ENCODE data around the gene PKNOX2.

- TF ChIP-seq, protein P1, sequence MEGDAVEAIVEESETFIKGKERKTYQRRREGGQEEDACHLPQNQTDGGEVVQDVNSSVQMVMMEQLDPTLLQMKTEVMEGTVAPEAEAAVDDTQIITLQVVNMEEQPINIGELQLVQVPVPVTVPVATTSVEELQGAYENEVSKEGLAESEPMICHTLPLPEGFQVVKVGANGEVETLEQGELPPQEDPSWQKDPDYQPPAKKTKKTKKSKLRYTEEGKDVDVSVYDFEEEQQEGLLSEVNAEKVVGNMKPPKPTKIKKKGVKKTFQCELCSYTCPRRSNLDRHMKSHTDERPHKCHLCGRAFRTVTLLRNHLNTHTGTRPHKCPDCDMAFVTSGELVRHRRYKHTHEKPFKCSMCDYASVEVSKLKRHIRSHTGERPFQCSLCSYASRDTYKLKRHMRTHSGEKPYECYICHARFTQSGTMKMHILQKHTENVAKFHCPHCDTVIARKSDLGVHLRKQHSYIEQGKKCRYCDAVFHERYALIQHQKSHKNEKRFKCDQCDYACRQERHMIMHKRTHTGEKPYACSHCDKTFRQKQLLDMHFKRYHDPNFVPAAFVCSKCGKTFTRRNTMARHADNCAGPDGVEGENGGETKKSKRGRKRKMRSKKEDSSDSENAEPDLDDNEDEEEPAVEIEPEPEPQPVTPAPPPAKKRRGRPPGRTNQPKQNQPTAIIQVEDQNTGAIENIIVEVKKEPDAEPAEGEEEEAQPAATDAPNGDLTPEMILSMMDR (IDR thresholded peaks at IDR 0.05): no peak
- no peak for TF ChIP-seq POLR2AphosphoS5 (IDR thresholded peaks at IDR 0.05)
- TF ChIP-seq POLR2A (IDR thresholded peaks at IDR 0.05): no peak
Observed at GRCh38 chr11:125464666-125465065, 300.1 kb downstream of the PKNOX2 start.

Measured in suprapubic skin (tissue), 4 donors.